Measurements from ENCODE around the gene WSB1.

Gene WSB1

GRCh38 chr17:27281438-27281837 lies 12.5 kb upstream of the WSB1 start:
- DNase-seq, result no peak

GRCh38 chr17:27282054-27282551 lies 11.8 kb upstream of the WSB1 start:
- peak; percentile 64 to 66 for DNase-seq

GRCh38 chr17:27283060-27283459 lies 10.9 kb upstream of the WSB1 start:
- DNase-seq, result peak; percentile 73 to 85

- DNase-seq, result no peak
Measured at GRCh38 chr17:27283751-27284150, 10.2 kb upstream of the WSB1 start.

- DNase-seq, result no peak
Measured at GRCh38 chr17:27284811-27285415, 9.0 kb upstream of the WSB1 start.

- no peak for DNase-seq
Measured at GRCh38 chr17:27285516-27285915, 8.4 kb upstream of the WSB1 start.

GRCh38 chr17:27288183-27288582 lies 5.7 kb upstream of the WSB1 start:
- no peak for DNase-seq

GRCh38 chr17:27289856-27290255 lies 4.1 kb upstream of the WSB1 start:
- no peak for DNase-seq

GRCh38 chr17:27290916-27291598 lies 2.9 kb upstream of the WSB1 start:
- DNase-seq, result no peak

GRCh38 chr17:27293359-27293897 lies 486 bp upstream of the WSB1 start:
- DNase-seq, result no peak

GRCh38 chr17:27294689-27295630 lies 1.0 kb downstream of the WSB1 start:
- DNase-seq, result peak; percentile 94

GRCh38 chr17:27295945-27296344 lies 2.0 kb downstream of the WSB1 start:
- no peak for DNase-seq

- DNase-seq, result peak in 1 of 2 experiments; percentile 18
Measured at GRCh38 chr17:27296428-27296979, 2.6 kb downstream of the WSB1 start.

- DNase-seq, result no peak
Measured at GRCh38 chr17:27299384-27300049, 5.6 kb downstream of the WSB1 start.

GRCh38 chr17:27303734-27304133 lies 9.8 kb downstream of the WSB1 start:
- no peak for DNase-seq

- no peak for DNase-seq
Measured at GRCh38 chr17:27306276-27306835, 12.4 kb downstream of the WSB1 start.

GRCh38 chr17:27310565-27311110 lies 16.7 kb downstream of the WSB1 start:
- DNase-seq, result no peak

GRCh38 chr17:27313301-27313700 lies 19.4 kb downstream of the WSB1 start:
- DNase-seq, result no peak

GRCh38 chr17:27315322-27315721 lies 21.4 kb downstream of the WSB1 start:
- DNase-seq, result no peak

- DNase-seq, result no peak
Measured at GRCh38 chr17:27315796-27316465, 22.0 kb downstream of the WSB1 start.

GRCh38 chr17:27318228-27318627 lies 24.3 kb downstream of the WSB1 start:
- DNase-seq, result no peak

Measured in AML-193 (cell line).